Kidney (tissue), 14 donors: Measurements from ENCODE around the gene CUX1. TPM values are rescaled to one million over a fixed set of nuclear protein-coding genes. Genes with fewer than 3 reads are reported as not detected.

Source experiments
- DNase-seq, 5 donors: peaks; one replicate each; pipeline ENCODE4 v3.0.0-alpha.2; 2013 to 2020
- FAIRE-seq: peaks from 2 replicates; lab custom pipeline; 2012; peaks lifted over from hg19 to GRCh38; lab: Jason Lieb, UNC
- H3K27ac ChIP-seq, 2 donors: one replicate each; pipeline ENCODE4 v1.7.0; 2013; ENCODE audit warnings: low read depth in 2 of 2, low read length in 2 of 2, inconsistent platforms in 1 of 2
- H3K27me3 ChIP-seq: one replicate; pipeline ENCODE4 v1.7.1; 2013; ENCODE audit warnings: low read length, inconsistent platforms; ENCODE audit not compliant: control insufficient read depth, insufficient read depth
- H3K36me3 ChIP-seq, 3 donors: one replicate each; pipeline versions ENCODE4 v1.7.0 to v1.7.1; 2013; ENCODE audit warnings: low read length in 3 of 3, control low read depth in 1 of 3, inconsistent platforms in 1 of 3; ENCODE audit not compliant: insufficient read depth in 3 of 3, control insufficient read depth in 2 of 3
- H3K4me1 ChIP-seq, 3 donors: one replicate each; pipeline versions ENCODE4 v1.7.0 to v1.7.1; 2013; ENCODE audit warnings: low read length in 3 of 3, inconsistent platforms in 1 of 3, low read depth in 1 of 3; ENCODE audit not compliant: control insufficient read depth in 2 of 3, insufficient read depth in 2 of 3
- H3K4me3 ChIP-seq, 3 donors: one replicate each; pipeline versions ENCODE4 v1.7.0 to v1.8.1; 2013; ENCODE audit warnings: low read length in 3 of 3, control low read depth in 1 of 3, inconsistent platforms in 1 of 3
- H3K9ac ChIP-seq, 3 donors: one replicate each; pipeline versions ENCODE4 v1.7.0 to v1.7.1; 2013; ENCODE audit warnings: low read length in 3 of 3, control low read depth in 1 of 3, inconsistent platforms in 1 of 3
- H3K9me3 ChIP-seq, 3 donors: one replicate each; pipeline versions ENCODE4 v1.7.0 to v1.7.1; 2013; ENCODE audit warnings: low read length in 3 of 3, control low read depth in 1 of 3, inconsistent platforms in 1 of 3; ENCODE audit not compliant: control insufficient read depth in 2 of 3, insufficient read depth in 1 of 3
- CTCF ChIP-seq: IDR thresholded peaks from 3 replicates; pipeline ENCODE4 v1.5.1; 2012; ENCODE audit warnings: mild to moderate bottlenecking, moderate library complexity, borderline replicate concordance; ENCODE audit not compliant: insufficient read depth; ENCODE audit errors: extremely low read depth
- intact Hi-C: fragments of 100-400 bp; cut with DNase I; formaldehyde crosslinking; loops from one replicate; pipeline ENCODE4 v1.11.1; 2022
- polyA plus RNA-seq: library from polyadenylated mRNA; stranded (reverse); fragments of 350-450 nt; fragmentation: Illumina TruSeq; extraction: RNeasy Lipid Tissue Mini Kit (QIAGEN cat#74804); gene quantifications from one replicate; pipeline ENCODE4 v1.2.3, GENCODE V29; 2014; ENCODE audit warnings: low read depth, low replicate concordance; ENCODE audit not compliant: insufficient read depth
- total RNA-seq: library from RNA; stranded (reverse); fragmentation: NEBNext Ultra II Directional; extraction: Animal tissue kit (Norgen Biotek cat#: 25700); gene quantifications from one replicate; pipeline ENCODE4 v1.2.1, GENCODE V29; 2021
- donor health status: control.
- donor health status: control.
- donor health status: control.
- donor health status: control.
- donor health status: control.
- donor health status: DM: yes; HTN: yes; CAD: no.
- donor health status: Normal renal cell carcinoma (clear cell type).

The CUX1 gene
- total and polyA plus RNA-seq, 2 donors from 2014 or later, result 71.4 to 126 TPM

GRCh38 chr7:102288285-102288930, 471.0 kb downstream of the CUX1 start:
- no peak for FAIRE-seq
- no peak for TF ChIP-seq CTCF
- DNase-seq, result no peak
- peak overlapping the region in 2 of 3 donors; percentile 4 to 34 for H3K9ac ChIP-seq
- no peaks in the 10 kb centered on the region for H3K9me3 ChIP-seq
- intact Hi-C loops, result no loop called here
- no peaks in the 10 kb centered on the region for H3K36me3 ChIP-seq
- peak overlapping the region in 1 of 3 donors; percentile 75 for H3K4me3 ChIP-seq
- no peaks in the 10 kb centered on the region for H3K27me3 ChIP-seq
- H3K4me1 ChIP-seq, result peaks cover 0 to 8% (median 0%) of the 10 kb centered on the region in 3 donors
- no peak overlapping the region for H3K27ac ChIP-seq

GRCh38 chr7:102289057-102289456, 471.6 kb downstream of the CUX1 start:
- no peaks in the 10 kb centered on the region for H3K36me3 ChIP-seq
- H3K27ac ChIP-seq, result no peak overlapping the region
- H3K27me3 ChIP-seq, result no peaks in the 10 kb centered on the region
- DNase-seq (peak in 1 of 5 donors; percentile 55), FAIRE-seq (no peak)
- H3K4me3 ChIP-seq, result no peak overlapping the region
- H3K4me1 ChIP-seq, result peaks cover 0 to 8% (median 0%) of the 10 kb centered on the region in 3 donors
- H3K9me3 ChIP-seq, result no peaks in the 10 kb centered on the region
- no peak for TF ChIP-seq CTCF
- no peak overlapping the region for H3K9ac ChIP-seq
- intact Hi-C loops, result no loop called here

DNA sequence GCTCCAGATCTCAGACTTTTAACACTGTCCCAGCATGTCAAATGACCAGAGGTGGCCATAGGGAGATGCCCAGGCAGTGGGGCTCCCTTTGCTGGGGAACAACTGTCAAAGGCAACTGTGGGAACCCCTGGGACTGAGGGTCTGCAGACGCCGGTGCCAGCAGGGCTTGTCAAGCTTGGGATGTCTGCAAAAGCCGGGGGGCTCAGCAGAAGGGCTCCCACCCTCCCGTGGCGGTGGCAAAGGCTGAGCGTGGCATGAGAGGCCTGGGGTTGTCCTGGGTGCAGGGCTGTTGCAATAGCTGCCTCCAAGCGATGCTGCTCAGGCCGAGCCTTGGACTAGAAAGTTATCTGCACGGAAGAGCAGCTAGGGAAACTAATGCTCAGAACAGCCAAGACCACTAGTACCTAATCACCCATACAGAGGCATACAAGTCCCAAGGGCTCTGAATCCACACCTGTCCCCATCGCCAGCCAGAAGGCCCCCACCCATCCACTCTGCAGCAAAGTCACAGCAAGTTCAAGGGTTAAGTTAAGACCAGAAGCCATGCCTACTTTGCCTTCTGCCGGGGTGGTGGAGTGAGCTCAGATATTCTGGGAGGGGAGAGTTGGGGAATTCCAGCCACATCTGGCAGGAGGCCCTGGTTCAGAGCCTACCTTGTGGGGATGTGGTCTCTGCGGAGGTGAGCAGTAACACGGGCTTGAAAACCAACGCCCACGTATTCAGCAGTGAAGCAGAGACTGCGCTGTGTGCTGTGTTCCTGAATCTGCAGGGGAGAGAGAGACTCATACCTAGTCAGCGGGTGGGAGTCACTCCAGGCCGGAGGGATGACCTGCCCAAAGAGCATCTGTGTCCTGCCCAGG, 473.9 kb downstream of the CUX1 start:
- Histone ChIP-seq H3K27me3 (no peaks in the 10 kb centered on the region), H3K9me3 (no peaks in the 10 kb centered on the region), H3K36me3 (no peaks in the 10 kb centered on the region), H3K4me3 (no peak overlapping the region), H3K4me1 (peaks cover 0 to 8% (median 0%) of the 10 kb centered on the region in 3 donors), H3K9ac (no peak overlapping the region), H3K27ac (no peak overlapping the region)
- intact Hi-C loops, result no loop called here
- FAIRE-seq (no peak), DNase-seq (peak in 1 of 5 donors; percentile 26)
- TF ChIP-seq CTCF, result no peak
